ENCODE results near the gene NELL2. TPM values are rescaled to one million over a fixed set of nuclear protein-coding genes. Genes with fewer than 3 reads are reported as not detected.

The NELL2 gene
- total RNA-seq, 1 donor from 2014 or later = 1.7 TPM

GRCh38 chr12:44584625-44585024 is 291.5 kb downstream of the NELL2 start:
- H3K9me3 Mint-ChIP-seq (ENCODE audit: unreplicated experiment) = no peaks in the 10 kb centered on the region
- no peak overlapping the region for H3K4me3 Mint-ChIP-seq (ENCODE audit: unreplicated experiment)
- no peaks in the 10 kb centered on the region for H3K27me3 Mint-ChIP-seq (ENCODE audit: unreplicated experiment)
- H3K27ac Mint-ChIP-seq (ENCODE audit: unreplicated experiment) = no peak overlapping the region
- H3K36me3 Mint-ChIP-seq (ENCODE audit: low read depth, unreplicated experiment) = no peaks in the 10 kb centered on the region
- no peak for DNase-seq (ENCODE audit: low spot score)
- peaks cover 10% of the 10 kb centered on the region for H3K4me1 Mint-ChIP-seq (ENCODE audit: unreplicated experiment)
- no peak for TF ChIP-seq CTCF (IDR thresholded peaks at IDR 0.05; ENCODE audit: unreplicated experiment)

DNA sequence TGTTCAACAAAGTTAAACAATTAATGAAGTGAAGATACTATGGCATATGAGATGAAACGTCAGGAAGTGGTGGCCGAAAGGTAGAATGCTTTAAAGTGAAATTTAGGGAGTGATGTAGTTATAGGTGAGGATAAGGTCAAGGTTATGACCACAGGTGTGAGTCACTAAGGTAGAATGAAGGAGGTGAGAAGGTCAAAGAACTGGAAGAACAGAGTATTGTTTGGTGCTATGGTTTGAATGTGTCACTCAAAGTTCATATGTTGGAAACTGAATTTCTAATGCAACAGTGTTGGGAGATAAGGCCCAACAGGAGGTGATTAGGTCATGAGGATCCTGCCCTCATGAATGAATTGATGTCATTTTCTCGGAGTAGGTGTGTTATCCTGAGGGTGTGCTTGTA is 293.6 kb downstream of the NELL2 start:
- no peaks in the 10 kb centered on the region for H3K9me3 Mint-ChIP-seq (ENCODE audit: unreplicated experiment)
- no peak for DNase-seq (ENCODE audit: low spot score)
- TF ChIP-seq CTCF (IDR thresholded peaks at IDR 0.05; ENCODE audit: unreplicated experiment) = no peak
- peaks cover 10% of the 10 kb centered on the region for H3K4me1 Mint-ChIP-seq (ENCODE audit: unreplicated experiment)
- no peak overlapping the region for H3K4me3 Mint-ChIP-seq (ENCODE audit: unreplicated experiment)
- no peaks in the 10 kb centered on the region for H3K36me3 Mint-ChIP-seq (ENCODE audit: low read depth, unreplicated experiment)
- no peaks in the 10 kb centered on the region for H3K27me3 Mint-ChIP-seq (ENCODE audit: unreplicated experiment)
- no peak overlapping the region for H3K27ac Mint-ChIP-seq (ENCODE audit: unreplicated experiment)

DNA sequence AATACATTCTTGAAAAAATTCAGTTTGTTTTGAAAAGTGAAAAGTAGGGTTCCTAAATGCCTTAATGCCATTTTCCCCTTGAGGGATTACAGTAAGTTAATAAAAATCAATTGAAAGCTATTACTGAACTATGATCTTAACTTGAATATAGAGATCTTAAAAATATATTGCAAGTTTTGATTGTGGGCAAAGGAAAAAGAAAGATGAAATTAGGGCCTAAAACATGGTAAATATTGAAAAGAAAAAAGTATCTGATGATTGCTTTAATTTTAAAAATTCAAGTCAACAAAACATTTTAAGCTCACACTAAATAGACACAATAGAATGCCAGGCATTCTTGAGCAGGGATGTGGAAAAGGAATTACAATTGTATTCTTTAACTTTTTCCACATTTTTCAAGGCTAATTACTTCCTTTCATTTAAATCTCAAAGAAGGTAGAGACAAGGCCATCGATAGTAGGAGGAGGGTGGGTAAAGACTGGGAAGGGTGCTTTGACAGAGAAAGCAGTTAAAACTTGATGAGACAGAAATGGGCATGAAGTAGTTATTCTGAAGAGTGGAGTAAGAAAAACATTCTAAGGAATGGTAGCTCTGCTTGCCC is 294.4 kb downstream of the NELL2 start:
- Mint-ChIP-seq H3K9me3 (ENCODE audit: unreplicated experiment) (no peaks in the 10 kb centered on the region), H3K4me1 (ENCODE audit: unreplicated experiment) (peaks cover 10% of the 10 kb centered on the region), H3K4me3 (ENCODE audit: unreplicated experiment) (no peak overlapping the region), H3K36me3 (ENCODE audit: low read depth, unreplicated experiment) (no peaks in the 10 kb centered on the region), H3K27me3 (ENCODE audit: unreplicated experiment) (no peaks in the 10 kb centered on the region), H3K27ac (ENCODE audit: unreplicated experiment) (peak overlapping the region; percentile 77)
- TF ChIP-seq CTCF (IDR thresholded peaks at IDR 0.05; ENCODE audit: unreplicated experiment) = no peak
- DNase-seq (ENCODE audit: low spot score) = no peak

DNA sequence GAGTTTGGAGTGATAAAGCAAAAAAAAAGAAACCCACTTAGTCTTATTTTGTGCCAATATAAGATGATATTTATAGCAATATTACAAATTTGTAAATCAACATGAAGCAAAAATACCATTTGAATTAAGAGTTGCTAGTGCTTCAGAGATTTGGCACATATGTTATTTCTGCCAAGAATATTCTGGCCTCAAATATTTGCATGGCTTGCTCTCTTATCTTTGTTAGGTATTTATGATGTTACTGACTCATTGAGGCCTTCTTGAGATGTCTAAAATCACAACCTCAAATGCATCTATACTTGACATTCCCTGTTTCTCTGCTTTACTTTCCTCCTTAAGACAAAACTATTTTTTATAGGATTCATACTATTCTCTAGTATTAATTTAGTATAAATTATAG is 301.5 kb downstream of the NELL2 start:
- Mint-ChIP-seq H3K36me3 (ENCODE audit: low read depth, unreplicated experiment) (no peaks in the 10 kb centered on the region), H3K9me3 (ENCODE audit: unreplicated experiment) (no peaks in the 10 kb centered on the region), H3K4me3 (ENCODE audit: unreplicated experiment) (no peak overlapping the region), H3K27me3 (ENCODE audit: unreplicated experiment) (no peaks in the 10 kb centered on the region), H3K27ac (ENCODE audit: unreplicated experiment) (no peak overlapping the region), H3K4me1 (ENCODE audit: unreplicated experiment) (no peaks in the 10 kb centered on the region)
- no peak for DNase-seq (ENCODE audit: low spot score)
- no peak for TF ChIP-seq CTCF (IDR thresholded peaks at IDR 0.05; ENCODE audit: unreplicated experiment)

- no peaks in the 10 kb centered on the region for H3K4me1 Mint-ChIP-seq (ENCODE audit: unreplicated experiment)
- no peaks in the 10 kb centered on the region for H3K27me3 Mint-ChIP-seq (ENCODE audit: unreplicated experiment)
- H3K4me3 Mint-ChIP-seq (ENCODE audit: unreplicated experiment) = no peak overlapping the region
- H3K27ac Mint-ChIP-seq (ENCODE audit: unreplicated experiment) = no peak overlapping the region
- DNase-seq (ENCODE audit: low spot score) = no peak
- H3K9me3 Mint-ChIP-seq (ENCODE audit: unreplicated experiment) = no peaks in the 10 kb centered on the region
- no peak for TF ChIP-seq CTCF (IDR thresholded peaks at IDR 0.05; ENCODE audit: unreplicated experiment)
- no peaks in the 10 kb centered on the region for H3K36me3 Mint-ChIP-seq (ENCODE audit: low read depth, unreplicated experiment)
Observed at GRCh38 chr12:44573723-44574122, 302.4 kb downstream of the NELL2 start.

Data from endothelial cell (in vitro differentiated cells).